ENCODE results near the gene SLC6A7. TPM values are rescaled to one million over a fixed set of nuclear protein-coding genes. Genes with fewer than 3 reads are reported as not detected.
"Not testable (repeated sequence)": the region's sequence is repeated elsewhere in the genome, so short reads cannot be mapped to it uniquely, and the experiment has no call there.

Gene SLC6A7
- polyA plus RNA-seq, 6 donors from 2014 or later, result not detected

- H3K27ac Mint-ChIP-seq, result peak overlapping the region in 1 of 6 donors; percentile 30
- ATAC-seq (ENCODE audit: low read depth in 2 of 2), result no peak
- H3K36me3 Mint-ChIP-seq, result no peaks in the 10 kb centered on the region
- H3K4me1 Mint-ChIP-seq, result no peaks in the 10 kb centered on the region
- no peaks in the 10 kb centered on the region for H3K9me3 Mint-ChIP-seq
- no peak for DNase-seq
- no peak overlapping the region for H3K4me3 Mint-ChIP-seq
- peaks cover 0 to 17% (median 8%) of the 10 kb centered on the region in 3 donors for H3K27me3 Mint-ChIP-seq
These were observed 51.7 kb downstream of the SLC6A7 start for GRCh38 chr5:150241298-150242160.

- ATAC-seq (ENCODE audit: low read depth in 2 of 2), result no peak
- no peaks in the 10 kb centered on the region for H3K36me3 Mint-ChIP-seq
- H3K27ac Mint-ChIP-seq, result no peak overlapping the region
- H3K27me3 Mint-ChIP-seq, result peaks cover 0 to 23% (median 8%) of the 10 kb centered on the region in 3 donors
- DNase-seq, result no peak
- no peaks in the 10 kb centered on the region for H3K9me3 Mint-ChIP-seq
- no peak overlapping the region for H3K4me3 Mint-ChIP-seq
- no peaks in the 10 kb centered on the region for H3K4me1 Mint-ChIP-seq
These were observed 52.5 kb downstream of the SLC6A7 start for GRCh38 chr5:150242251-150242894.

GRCh38 chr5:150243590-150243989, 53.7 kb downstream of the SLC6A7 start:
- no peaks in the 10 kb centered on the region for H3K4me1 Mint-ChIP-seq
- no peak overlapping the region for H3K4me3 Mint-ChIP-seq
- H3K27me3 Mint-ChIP-seq, result peaks cover 0 to 27% (median 8%) of the 10 kb centered on the region in 3 donors
- ATAC-seq (ENCODE audit: low read depth in 2 of 2) (no peak), DNase-seq (no peak)
- no peaks in the 10 kb centered on the region for H3K9me3 Mint-ChIP-seq
- no peak overlapping the region for H3K27ac Mint-ChIP-seq
- no peaks in the 10 kb centered on the region for H3K36me3 Mint-ChIP-seq

GRCh38 chr5:150244209-150244608, 54.3 kb downstream of the SLC6A7 start:
- H3K4me3 Mint-ChIP-seq, result peak overlapping the region in 1 of 8 donors; percentile 77
- DNase-seq, result no peak
- no peaks in the 10 kb centered on the region for H3K9me3 Mint-ChIP-seq
- no peaks in the 10 kb centered on the region for H3K36me3 Mint-ChIP-seq
- peaks cover 0 to 32% (median 8%) of the 10 kb centered on the region in 3 donors for H3K27me3 Mint-ChIP-seq
- H3K4me1 Mint-ChIP-seq, result no peaks in the 10 kb centered on the region
- ATAC-seq (ENCODE audit: low read depth in 2 of 2), result no peak
- no peak overlapping the region for H3K27ac Mint-ChIP-seq

GRCh38 chr5:150245111-150245789, 55.4 kb downstream of the SLC6A7 start:
- Mint-ChIP-seq H3K4me1 (no peaks in the 10 kb centered on the region), H3K9me3 (peaks cover 0 to 1% (median 0%) of the 10 kb centered on the region in 7 donors)

GRCh38 chr5:150245808-150246207, 55.9 kb downstream of the SLC6A7 start:
- Mint-ChIP-seq H3K27ac (no peak overlapping the region), H3K27me3 (peaks cover 3 to 43% (median 18%) of the 10 kb centered on the region in 3 donors), H3K9me3 (peaks cover 0 to 1% (median 0%) of the 10 kb centered on the region in 7 donors), H3K36me3 (no peaks in the 10 kb centered on the region), H3K4me3 (no peak overlapping the region), H3K4me1 (no peaks in the 10 kb centered on the region)
- ATAC-seq (ENCODE audit: low read depth in 2 of 2) (no peak), DNase-seq (no peak)

More at GRCh38 chr5:150245111-150245789, 55.4 kb downstream of the SLC6A7 start:
- Mint-ChIP-seq H3K27me3 (peaks cover 3 to 43% (median 17%) of the 10 kb centered on the region in 3 donors), H3K27ac (no peak overlapping the region), H3K4me3 (no peak overlapping the region), H3K36me3 (no peaks in the 10 kb centered on the region)
- DNase-seq, result no peak
- no peak for ATAC-seq (ENCODE audit: low read depth in 2 of 2)

GRCh38 chr5:150246429-150246828, 56.6 kb downstream of the SLC6A7 start:
- DNase-seq (no peak), ATAC-seq (ENCODE audit: low read depth in 2 of 2) (no peak)
- peaks cover 3 to 43% (median 14%) of the 10 kb centered on the region in 3 donors for H3K27me3 Mint-ChIP-seq
- H3K4me3 Mint-ChIP-seq, result no peak overlapping the region
- no peaks in the 10 kb centered on the region for H3K36me3 Mint-ChIP-seq
- no peak overlapping the region for H3K27ac Mint-ChIP-seq
- peaks cover 0 to 1% (median 0%) of the 10 kb centered on the region in 7 donors for H3K9me3 Mint-ChIP-seq
- H3K4me1 Mint-ChIP-seq, result no peaks in the 10 kb centered on the region

GRCh38 chr5:150246835-150247234, 57.0 kb downstream of the SLC6A7 start:
- no peak for DNase-seq
- Mint-ChIP-seq H3K4me3 (peak overlapping the region in 2 of 8 donors; percentile 35 to 75), H3K4me1 (no peaks in the 10 kb centered on the region), H3K27me3 (peaks cover 3 to 40% (median 10%) of the 10 kb centered on the region in 3 donors), H3K36me3 (no peaks in the 10 kb centered on the region), H3K27ac (peak overlapping the region in 1 of 6 donors; percentile 42), H3K9me3 (peaks cover 0 to 1% (median 0%) of the 10 kb centered on the region in 7 donors)
- no peak for ATAC-seq (ENCODE audit: low read depth in 2 of 2)

- ATAC-seq (ENCODE audit: low read depth in 2 of 2), result no peak
- Mint-ChIP-seq H3K27ac (no peak overlapping the region), H3K27me3 (peaks cover 3 to 38% (median 9%) of the 10 kb centered on the region in 3 donors), H3K4me1 (no peaks in the 10 kb centered on the region), H3K36me3 (no peaks in the 10 kb centered on the region), H3K9me3 (peaks cover 0 to 1% (median 0%) of the 10 kb centered on the region in 7 donors), H3K4me3 (no peak overlapping the region)
- DNase-seq, result no peak
These were observed 57.9 kb downstream of the SLC6A7 start for GRCh38 chr5:150247726-150248125.

GRCh38 chr5:150248493-150248892, 58.6 kb downstream of the SLC6A7 start:
- not testable (repeated sequence) for DNase-seq; H3K4me1 Mint-ChIP-seq; H3K27ac Mint-ChIP-seq; H3K4me3 Mint-ChIP-seq; H3K36me3 Mint-ChIP-seq; ATAC-seq (ENCODE audit: low read depth in 2 of 2); H3K9me3 Mint-ChIP-seq
- H3K27me3 Mint-ChIP-seq, result peaks cover 3 to 32% (median 9%) of the 10 kb centered on the region in 3 donors

- Mint-ChIP-seq H3K9me3 (peaks cover 0 to 1% (median 0%) of the 10 kb centered on the region in 7 donors), H3K27me3 (peaks cover 5 to 32% (median 9%) of the 10 kb centered on the region in 3 donors), H3K36me3 (no peaks in the 10 kb centered on the region), H3K4me1 (no peaks in the 10 kb centered on the region), H3K4me3 (no peak overlapping the region), H3K27ac (no peak overlapping the region)
- ATAC-seq (ENCODE audit: low read depth in 2 of 2) (no peak), DNase-seq (no peak)
These were observed 59.1 kb downstream of the SLC6A7 start for GRCh38 chr5:150248946-150249345.

- Mint-ChIP-seq H3K27me3 (peaks cover 7 to 32% (median 9%) of the 10 kb centered on the region in 3 donors), H3K36me3 (no peaks in the 10 kb centered on the region), H3K4me3 (peak overlapping the region in 1 of 8 donors; percentile 63), H3K27ac (no peak overlapping the region), H3K4me1 (no peaks in the 10 kb centered on the region), H3K9me3 (peaks cover 0 to 1% (median 0%) of the 10 kb centered on the region in 7 donors)
- no peak for ATAC-seq (ENCODE audit: low read depth in 2 of 2)
- DNase-seq, result no peak
These were observed 59.9 kb downstream of the SLC6A7 start for GRCh38 chr5:150249744-150250143.

- DNase-seq (no peak), ATAC-seq (ENCODE audit: low read depth in 2 of 2) (no peak)
- Mint-ChIP-seq H3K27me3 (peaks cover 7 to 26% (median 9%) of the 10 kb centered on the region in 3 donors), H3K36me3 (no peaks in the 10 kb centered on the region), H3K4me3 (no peak overlapping the region), H3K4me1 (no peaks in the 10 kb centered on the region), H3K9me3 (peaks cover 0 to 1% (median 0%) of the 10 kb centered on the region in 7 donors), H3K27ac (no peak overlapping the region)
These were observed 61.6 kb downstream of the SLC6A7 start for GRCh38 chr5:150251504-150251903.
